HG03558 (cell line): ENCODE measurements around the gene SLIT1.

Experiments used
- ATAC-seq: cut with Tn5 transposase; IDR thresholded peaks from one replicate; pipeline ENCODE4 v1.9.1; 2021; ENCODE audit warnings: moderate number of reproducible peaks; ENCODE audit not compliant: unreplicated experiment; ENCODE audit errors: extremely low read depth

Gene SLIT1

DNA sequence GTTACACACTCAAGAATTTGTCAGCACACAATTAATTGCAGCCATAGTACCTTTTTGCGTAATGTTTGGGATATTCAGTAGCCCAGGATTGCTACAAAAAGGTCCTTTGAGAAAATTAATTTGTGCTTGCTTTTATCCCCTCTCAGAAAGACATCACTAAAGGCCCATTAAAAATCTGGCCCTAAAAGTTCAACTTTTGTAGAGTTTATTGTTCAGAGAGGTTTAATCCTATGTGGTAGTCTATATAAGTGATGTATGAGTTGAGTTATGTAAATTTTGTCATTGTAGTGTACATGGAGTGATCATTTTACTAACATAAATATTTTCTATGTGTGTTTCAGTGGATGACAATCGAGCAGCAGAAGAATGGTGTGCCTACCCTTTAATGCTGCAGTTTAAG is 227.7 kb downstream of the SLIT1 start:
- ATAC-seq: no peak

DNA sequence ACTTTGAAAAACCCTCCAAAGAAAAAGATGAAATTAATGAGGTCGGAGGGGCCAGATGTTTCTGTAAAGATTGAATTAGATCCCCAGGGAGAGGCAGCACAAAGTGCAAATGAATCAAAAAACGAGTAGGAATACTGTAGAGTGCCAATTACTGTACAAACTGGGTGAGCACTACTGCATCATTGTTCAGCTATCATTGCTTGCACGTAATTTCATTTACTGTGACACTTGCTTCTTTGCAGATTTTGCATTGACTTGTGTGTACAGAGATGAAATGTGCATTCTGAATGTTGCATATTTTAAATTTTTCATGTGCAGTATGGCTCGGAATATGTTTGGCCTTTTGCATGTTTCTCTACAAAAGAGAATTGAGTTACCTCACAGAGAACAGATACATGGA is 230.0 kb downstream of the SLIT1 start:
- no peak for ATAC-seq

DNA sequence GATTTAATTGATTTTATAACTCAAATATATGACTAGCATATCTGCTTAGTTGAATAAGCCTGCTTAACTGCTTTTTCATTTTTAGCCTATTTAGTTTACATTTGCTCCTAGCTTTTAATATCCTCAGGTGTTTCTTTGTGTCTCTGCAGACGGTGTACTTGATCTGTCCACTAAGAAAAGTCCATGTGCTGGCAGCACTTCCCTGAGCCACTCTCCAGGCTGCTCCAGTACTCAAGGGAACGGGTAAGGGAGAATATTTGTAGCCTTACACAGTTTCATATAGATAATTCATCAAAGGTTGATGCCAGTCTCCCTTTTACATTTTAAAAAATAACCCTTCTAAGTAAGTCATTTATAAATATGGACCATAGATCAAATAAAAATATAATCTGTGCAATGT is 233.8 kb downstream of the SLIT1 start:
- ATAC-seq: no peak

DNA sequence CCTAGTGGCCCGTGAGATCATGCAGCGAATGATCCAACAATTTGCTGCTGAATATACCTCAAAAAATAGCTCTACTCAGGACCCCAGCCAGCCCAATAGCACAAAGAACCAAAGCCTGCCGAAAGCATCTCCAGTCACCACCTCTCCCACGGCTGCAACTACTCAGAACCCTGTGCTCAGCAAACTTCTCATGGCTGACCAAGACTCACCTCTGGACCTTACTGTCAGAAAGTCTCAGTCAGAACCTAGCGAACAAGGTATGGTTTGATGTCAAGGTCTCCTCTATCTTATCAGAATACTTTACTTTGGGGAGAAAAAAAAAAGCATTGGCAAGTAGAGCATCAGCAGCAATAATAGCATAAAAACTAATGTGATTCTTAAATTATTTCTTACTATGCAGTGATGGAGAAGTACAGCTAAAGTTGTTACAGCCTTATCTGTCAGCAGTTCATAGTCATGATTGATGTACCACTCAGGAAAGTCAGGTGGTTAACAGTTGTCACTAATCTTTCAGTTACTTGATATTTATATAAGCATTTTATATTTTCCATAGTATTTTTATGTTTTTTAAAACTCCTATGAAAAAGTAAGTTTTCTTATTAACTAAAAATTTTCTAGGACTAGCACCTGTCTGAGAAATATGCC is 236.6 kb downstream of the SLIT1 start:
- ATAC-seq: no peak
